CD14-positive monocyte (primary cell): Measurements from ENCODE around the gene HELLS. TPM values are rescaled to one million over a fixed set of nuclear protein-coding genes. Genes with fewer than 3 reads are reported as not detected.
"Not testable (repeated sequence)": the region's sequence is repeated elsewhere in the genome, so short reads cannot be mapped to it uniquely, and the experiment has no call there.

ENCODE experiments used
- DNase-seq, 3 donors: peaks; one replicate each; pipeline ENCODE4 v3.0.0-alpha.2; 2011 to 2022
- H2AFZ ChIP-seq: 2 replicates; pipeline ENCODE4 v1.6.0; 2012; ENCODE audit warnings: mild to moderate bottlenecking, low read depth, low read length, inconsistent platforms; ENCODE audit not compliant: insufficient read depth, poor library complexity, severe bottlenecking
- H3K27ac ChIP-seq, 2 donors: 1 replicate in 1 of 2; 2 replicates in 1 of 2; pipeline ENCODE4 v1.5.1; 2012 to 2013; ENCODE audit warnings: low read length in 2 of 2, control low read depth in 1 of 2, inconsistent platforms in 1 of 2, low read depth in 1 of 2, mild to moderate bottlenecking in 1 of 2
- H3K27me3 ChIP-seq, 2 donors: one replicate each; pipeline versions ENCODE4 v1.6.0 to v1.6.1; 2011 to 2013; ENCODE audit warnings: low read length in 2 of 2; ENCODE audit not compliant: control insufficient read depth in 2 of 2, insufficient read depth in 2 of 2
- H3K36me3 ChIP-seq, 2 donors: replicated peaks in 1 of 2; 1 replicate in 1 of 2; 2 replicates in 1 of 2; pipeline versions ENCODE4 v1.5.1 to v1.6.1; 2012 to 2013; ENCODE audit warnings: low read length in 2 of 2, control low read depth in 1 of 2, inconsistent platforms in 1 of 2, mild to moderate bottlenecking in 1 of 2; ENCODE audit not compliant: insufficient read depth in 2 of 2, control insufficient read depth in 1 of 2
- H3K4me1 ChIP-seq, 2 donors: 1 replicate in 1 of 2; 2 replicates in 1 of 2; pipeline versions ENCODE4 v1.5.1 to v1.6.1; 2012 to 2013; ENCODE audit warnings: low read length in 2 of 2, control low read depth in 1 of 2, inconsistent platforms in 1 of 2, mild to moderate bottlenecking in 1 of 2, moderate library complexity in 1 of 2; ENCODE audit not compliant: insufficient read depth in 2 of 2, control insufficient read depth in 1 of 2
- H3K4me2 ChIP-seq: replicated peaks from 2 replicates; pipeline ENCODE3; 2012; ENCODE audit warnings: low read length, moderate library complexity, mild to moderate bottlenecking; ENCODE audit not compliant: poor library complexity, severe bottlenecking; ENCODE audit errors: extremely low read depth
- H3K4me3 ChIP-seq, 3 experiments: fragments of 200-600 bp in 1 of 3; sonication (generic) in 1 of 3; replicated peaks in 1 of 3; 1 replicate in 2 of 3; 2 replicates in 1 of 3; pipeline ENCODE4 v1.5.1; 2011 to 2013; ENCODE audit warnings: low read length in 3 of 3, mild to moderate bottlenecking in 3 of 3, control low read depth in 2 of 3, low read depth in 2 of 3, inconsistent platforms in 1 of 3, moderate library complexity in 1 of 3
- H3K79me2 ChIP-seq: 2 replicates; pipeline ENCODE4 v1.6.0; 2012; ENCODE audit warnings: mild to moderate bottlenecking, control low read depth, inconsistent platforms, low read length, moderate library complexity; ENCODE audit not compliant: insufficient read depth
- H3K9ac ChIP-seq: 2 replicates; pipeline ENCODE4 v1.6.0; 2017; ENCODE audit warnings: low read length, mild to moderate bottlenecking; ENCODE audit not compliant: insufficient read depth, poor library complexity, severe bottlenecking
- H3K9me3 ChIP-seq, 2 donors: replicated peaks in 1 of 2; 1 replicate in 1 of 2; 2 replicates in 1 of 2; pipeline versions ENCODE4 v1.5.1 to v1.6.1; 2012 to 2013; ENCODE audit warnings: low read length in 2 of 2, control low read depth in 1 of 2; ENCODE audit not compliant: control insufficient read depth in 1 of 2, insufficient read depth in 1 of 2
- H4K20me1 ChIP-seq: 2 replicates; pipeline ENCODE4 v1.6.0; 2012; ENCODE audit warnings: mild to moderate bottlenecking, low read length, control low read depth, moderate library complexity; ENCODE audit not compliant: insufficient read depth
- H3K27ac Mint-ChIP-seq, 7 donors: one replicate each; pipeline ENCODE4 v1.8.0; 2020; ENCODE audit warnings: mild to moderate bottlenecking in 7 of 7, mixed read lengths in 7 of 7, moderate library complexity in 6 of 7, inconsistent platforms in 2 of 7
- H3K27me3 Mint-ChIP-seq, 3 donors: one replicate each; pipeline ENCODE4 v1.8.0; 2021 to 2022; ENCODE audit warnings: low read depth in 3 of 3, mild to moderate bottlenecking in 3 of 3, mixed read lengths in 3 of 3, moderate library complexity in 3 of 3, inconsistent platforms in 1 of 3
- H3K36me3 Mint-ChIP-seq, 2 donors: one replicate each; pipeline ENCODE4 v1.8.0; 2020; ENCODE audit warnings: mixed read lengths in 2 of 2, inconsistent platforms in 1 of 2, mild to moderate bottlenecking in 1 of 2
- H3K4me1 Mint-ChIP-seq: one replicate; pipeline ENCODE4 v1.8.0; 2020; ENCODE audit warnings: mild to moderate bottlenecking, mixed read lengths
- H3K4me3 Mint-ChIP-seq, 2 donors: one replicate each; pipeline ENCODE4 v1.8.0; 2020; ENCODE audit warnings: mild to moderate bottlenecking in 2 of 2, mixed read lengths in 2 of 2, moderate library complexity in 1 of 2
- H3K9me3 Mint-ChIP-seq, 7 donors: one replicate each; pipeline ENCODE4 v1.8.0; 2020 to 2022; ENCODE audit warnings: mixed read lengths in 7 of 7, mild to moderate bottlenecking in 6 of 7, moderate library complexity in 6 of 7, inconsistent platforms in 2 of 7
- WGBS: methylation state at CpG from one replicate; pipeline ENCODE4 v1.1.5; 2013; ENCODE audit warnings: missing lambda C conversion rate; ENCODE audit not compliant: insufficient coverage; 5-methylcytosine and 5-hydroxymethylcytosine counted together
- intact Hi-C, 2 donors: fragments of 100-400 bp; cut with micrococcal nuclease; formaldehyde crosslinking; loops; one replicate each; pipeline versions ENCODE4 v1.15.0 to v1.15.1; 2023
- polyA plus RNA-seq, 3 donors: library from polyadenylated mRNA; depleted of rRNA in 1 of 3; unstranded in 2 of 3; stranded (reverse) in 1 of 3; fragments of 300-500 nt in 2 of 3; fragments of >200 nt in 1 of 3; fragmentation: Illumina TruSeq in 2 of 3; gene quantifications; 1 replicate in 2 of 3; 2 replicates in 1 of 3; pipeline ENCODE4 v1.2.3, GENCODE V29; 2012 to 2021
- TF ChIP-seq, protein P1 (sequence below): fragments of 200-600 bp; IDR thresholded peaks from one replicate; pipeline ENCODE4 v1.8.0; 2022; ENCODE audit warnings: antibody characterized with exemption, mild to moderate bottlenecking

Gene HELLS
- polyA plus RNA-seq, 3 donors = 0.04 to 0.39 (median 0.07) TPM

DNA sequence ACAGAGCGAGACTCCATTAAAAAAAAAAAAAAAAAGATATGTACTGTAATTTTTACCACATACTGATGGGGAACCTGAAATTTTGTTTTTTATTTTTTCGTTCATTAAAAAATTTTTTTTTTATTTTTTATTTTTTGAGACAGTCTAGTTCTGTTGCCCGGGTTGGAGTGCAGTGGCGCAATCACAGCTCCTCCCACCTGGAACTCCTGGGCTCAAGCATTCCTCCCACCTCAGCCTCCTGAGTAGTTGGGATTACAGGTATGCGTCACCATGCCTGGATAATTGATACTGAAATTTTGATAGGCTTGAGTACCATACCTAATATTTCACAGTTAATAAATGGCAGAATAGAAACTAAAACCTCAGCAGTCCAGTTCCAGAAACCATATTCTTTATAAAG, 20.9 kb upstream of the HELLS start:
- H3K4me1 ChIP-seq = no peaks in the 10 kb centered on the region
- no peaks in the 10 kb centered on the region for H4K20me1 ChIP-seq
- no CpG with 5 or more reads among the region's 5 CpGs for WGBS
- Mint-ChIP-seq H3K9me3 (peaks cover 0 to 1% (median 0%) of the 10 kb centered on the region in 7 donors), H3K27ac (no peak overlapping the region), H3K4me1 (no peaks in the 10 kb centered on the region), H3K36me3 (peaks cover 6 to 20% of the 10 kb centered on the region in 2 donors), H3K4me3 (no peak overlapping the region), H3K27me3 (peaks cover 0 to 3% (median 3%) of the 10 kb centered on the region in 3 donors)
- no peak overlapping the region for H3K9ac ChIP-seq
- intact Hi-C loops = no loop called here
- H3K79me2 ChIP-seq = no peaks in the 10 kb centered on the region
- peaks cover 0 to 23% of the 10 kb centered on the region in 2 donors for H3K36me3 ChIP-seq
- DNase-seq = no peak
- H3K4me3 ChIP-seq = no peak overlapping the region
- TF ChIP-seq, protein P1, sequence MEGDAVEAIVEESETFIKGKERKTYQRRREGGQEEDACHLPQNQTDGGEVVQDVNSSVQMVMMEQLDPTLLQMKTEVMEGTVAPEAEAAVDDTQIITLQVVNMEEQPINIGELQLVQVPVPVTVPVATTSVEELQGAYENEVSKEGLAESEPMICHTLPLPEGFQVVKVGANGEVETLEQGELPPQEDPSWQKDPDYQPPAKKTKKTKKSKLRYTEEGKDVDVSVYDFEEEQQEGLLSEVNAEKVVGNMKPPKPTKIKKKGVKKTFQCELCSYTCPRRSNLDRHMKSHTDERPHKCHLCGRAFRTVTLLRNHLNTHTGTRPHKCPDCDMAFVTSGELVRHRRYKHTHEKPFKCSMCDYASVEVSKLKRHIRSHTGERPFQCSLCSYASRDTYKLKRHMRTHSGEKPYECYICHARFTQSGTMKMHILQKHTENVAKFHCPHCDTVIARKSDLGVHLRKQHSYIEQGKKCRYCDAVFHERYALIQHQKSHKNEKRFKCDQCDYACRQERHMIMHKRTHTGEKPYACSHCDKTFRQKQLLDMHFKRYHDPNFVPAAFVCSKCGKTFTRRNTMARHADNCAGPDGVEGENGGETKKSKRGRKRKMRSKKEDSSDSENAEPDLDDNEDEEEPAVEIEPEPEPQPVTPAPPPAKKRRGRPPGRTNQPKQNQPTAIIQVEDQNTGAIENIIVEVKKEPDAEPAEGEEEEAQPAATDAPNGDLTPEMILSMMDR = no peak
- H3K4me2 ChIP-seq = no peak overlapping the region
- H2AFZ ChIP-seq = no peak overlapping the region
- no peaks in the 10 kb centered on the region for H3K27me3 ChIP-seq
- no peak overlapping the region for H3K27ac ChIP-seq
- H3K9me3 ChIP-seq = no peaks in the 10 kb centered on the region

DNA sequence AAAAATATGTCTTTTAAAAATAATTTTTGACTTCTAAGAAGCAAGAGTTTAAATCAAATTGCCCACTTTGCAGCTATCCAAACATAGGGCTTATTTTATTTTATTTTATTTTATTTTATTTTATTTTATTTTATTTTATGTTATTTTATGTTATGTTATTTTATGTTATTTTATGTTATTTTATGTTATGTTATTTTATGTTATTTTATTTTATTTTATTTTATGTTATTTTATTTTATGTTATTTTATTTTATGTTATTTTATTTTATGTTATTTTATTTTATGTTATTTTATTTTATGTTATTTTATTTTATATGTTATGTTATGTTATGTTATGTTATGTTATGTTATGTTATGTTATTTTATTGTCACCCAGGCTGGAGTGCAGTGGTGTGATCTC, 14.0 kb upstream of the HELLS start:
- H3K4me3 Mint-ChIP-seq, H3K4me3 ChIP-seq, H3K27me3 ChIP-seq, H3K4me1 ChIP-seq, DNase-seq, H3K27ac Mint-ChIP-seq, H3K9me3 Mint-ChIP-seq, H3K27ac ChIP-seq, H3K9ac ChIP-seq, H3K27me3 Mint-ChIP-seq, H3K79me2 ChIP-seq, intact Hi-C loops, H2AFZ ChIP-seq, H3K4me1 Mint-ChIP-seq, H3K9me3 ChIP-seq, H3K4me2 ChIP-seq, H4K20me1 ChIP-seq: not testable (repeated sequence)
- H3K36me3 Mint-ChIP-seq = peaks cover 16 to 19% of the 10 kb centered on the region in 2 donors
- H3K36me3 ChIP-seq = peaks cover 10 to 43% of the 10 kb centered on the region in 2 donors
